Sigmoid colon (tissue), 4 donors: ENCODE data around the gene TOLLIP.

Source experiments
- CTCF ChIP-seq, 4 experiments: fragments of 450-650 bp in 3 of 4; fragments of 200-600 bp in 1 of 4; IDR thresholded peaks; one replicate each; pipeline ENCODE4 v1.5.1; 2016 to 2019; ENCODE audit warnings: antibody characterized with exemption in 4 of 4, mild to moderate bottlenecking in 3 of 4, moderate library complexity in 2 of 4
- EP300 ChIP-seq, 4 donors: sonication (generic); formaldehyde crosslinking; IDR thresholded peaks; one replicate each; pipeline ENCODE4 v1.6.1; 2017; ENCODE audit warnings: antibody characterized with exemption in 4 of 4
- POLR2A ChIP-seq, 2 donors: fragments of 450-650 bp; IDR thresholded peaks; one replicate each; pipeline ENCODE4 v1.6.1; 2016; ENCODE audit warnings: antibody characterized with exemption in 2 of 2, mild to moderate bottlenecking in 2 of 2, moderate library complexity in 2 of 2
- POLR2AphosphoS5 ChIP-seq, 4 donors: sonication (generic); formaldehyde crosslinking; IDR thresholded peaks; one replicate each; pipeline ENCODE4 v1.6.1; 2017; ENCODE audit warnings: antibody characterized with exemption in 4 of 4

- TF ChIP-seq CTCF (IDR thresholded peaks at IDR 0.05): no peak
- TF ChIP-seq POLR2AphosphoS5 (IDR thresholded peaks at IDR 0.05): no peak
- TF ChIP-seq POLR2A (IDR thresholded peaks at IDR 0.05): no peak
- TF ChIP-seq EP300 (IDR thresholded peaks at IDR 0.05): no peak
These were observed 74.6 kb downstream of the TOLLIP start for GRCh38 chr11:1234771-1235305.
